HG02571 (cell line): ENCODE results near the gene E2F2.

ENCODE experiments used
- ATAC-seq: cut with Tn5 transposase; IDR thresholded peaks from one replicate; pipeline ENCODE4 v1.9.1; 2021; ENCODE audit warnings: mild to moderate bottlenecking, moderate library complexity; ENCODE audit not compliant: unreplicated experiment

Gene E2F2

GRCh38 chr1:23489842-23490241 is 41.2 kb downstream of the E2F2 start:
- ATAC-seq = no peak

GRCh38 chr1:23485002-23485332 is 46.1 kb downstream of the E2F2 start:
- ATAC-seq = no peak

GRCh38 chr1:23484253-23485001 is 46.6 kb downstream of the E2F2 start:
- ATAC-seq = no peak

GRCh38 chr1:23483321-23484252 is 47.4 kb downstream of the E2F2 start, which contains the start of gene ASAP3:
Gene ASAP3, minus strand, starts transcription at chr1:23484179. Its CDS starts 46 bp downstream, at chr1:23484133.
- no peak for ATAC-seq

GRCh38 chr1:23481904-23482303 is 49.1 kb downstream of the E2F2 start:
- no peak for ATAC-seq

GRCh38 chr1:23481026-23481597 is 49.9 kb downstream of the E2F2 start:
- no peak for ATAC-seq

- ATAC-seq = no peak
These were observed 50.6 kb downstream of the E2F2 start for GRCh38 chr1:23480187-23481025.

GRCh38 chr1:23479666-23479941 is 51.4 kb downstream of the E2F2 start:
- ATAC-seq = no peak

GRCh38 chr1:23478896-23479665 is 52.0 kb downstream of the E2F2 start:
- no peak for ATAC-seq

GRCh38 chr1:23477359-23478144 is 53.5 kb downstream of the E2F2 start:
- ATAC-seq = no peak

- ATAC-seq = no peak
These were observed 55.4 kb downstream of the E2F2 start for GRCh38 chr1:23475641-23476040.

GRCh38 chr1:23475134-23475628 is 55.9 kb downstream of the E2F2 start:
- no peak for ATAC-seq

GRCh38 chr1:23473037-23473800 is 57.8 kb downstream of the E2F2 start:
- no peak for ATAC-seq

- ATAC-seq = no peak
These were observed 58.5 kb downstream of the E2F2 start for GRCh38 chr1:23472351-23473036.

- no peak for ATAC-seq
These were observed 59.5 kb downstream of the E2F2 start for GRCh38 chr1:23471473-23472075.

- ATAC-seq = no peak
These were observed 60.6 kb downstream of the E2F2 start for GRCh38 chr1:23470282-23471070.
